Inferior parietal cortex (tissue), 1 donor: Measurements from ENCODE around the gene NONO.
"Not testable (repeated sequence)": the region's sequence is repeated elsewhere in the genome, so short reads cannot be mapped to it uniquely, and the experiment has no call there.

Experiments used
- DNase-seq: peaks from one replicate; pipeline ENCODE4 v3.0.0-alpha.2; 2016; ENCODE audit errors: extremely low spot score

The NONO gene, protein sequence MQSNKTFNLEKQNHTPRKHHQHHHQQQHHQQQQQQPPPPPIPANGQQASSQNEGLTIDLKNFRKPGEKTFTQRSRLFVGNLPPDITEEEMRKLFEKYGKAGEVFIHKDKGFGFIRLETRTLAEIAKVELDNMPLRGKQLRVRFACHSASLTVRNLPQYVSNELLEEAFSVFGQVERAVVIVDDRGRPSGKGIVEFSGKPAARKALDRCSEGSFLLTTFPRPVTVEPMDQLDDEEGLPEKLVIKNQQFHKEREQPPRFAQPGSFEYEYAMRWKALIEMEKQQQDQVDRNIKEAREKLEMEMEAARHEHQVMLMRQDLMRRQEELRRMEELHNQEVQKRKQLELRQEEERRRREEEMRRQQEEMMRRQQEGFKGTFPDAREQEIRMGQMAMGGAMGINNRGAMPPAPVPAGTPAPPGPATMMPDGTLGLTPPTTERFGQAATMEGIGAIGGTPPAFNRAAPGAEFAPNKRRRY

DNA sequence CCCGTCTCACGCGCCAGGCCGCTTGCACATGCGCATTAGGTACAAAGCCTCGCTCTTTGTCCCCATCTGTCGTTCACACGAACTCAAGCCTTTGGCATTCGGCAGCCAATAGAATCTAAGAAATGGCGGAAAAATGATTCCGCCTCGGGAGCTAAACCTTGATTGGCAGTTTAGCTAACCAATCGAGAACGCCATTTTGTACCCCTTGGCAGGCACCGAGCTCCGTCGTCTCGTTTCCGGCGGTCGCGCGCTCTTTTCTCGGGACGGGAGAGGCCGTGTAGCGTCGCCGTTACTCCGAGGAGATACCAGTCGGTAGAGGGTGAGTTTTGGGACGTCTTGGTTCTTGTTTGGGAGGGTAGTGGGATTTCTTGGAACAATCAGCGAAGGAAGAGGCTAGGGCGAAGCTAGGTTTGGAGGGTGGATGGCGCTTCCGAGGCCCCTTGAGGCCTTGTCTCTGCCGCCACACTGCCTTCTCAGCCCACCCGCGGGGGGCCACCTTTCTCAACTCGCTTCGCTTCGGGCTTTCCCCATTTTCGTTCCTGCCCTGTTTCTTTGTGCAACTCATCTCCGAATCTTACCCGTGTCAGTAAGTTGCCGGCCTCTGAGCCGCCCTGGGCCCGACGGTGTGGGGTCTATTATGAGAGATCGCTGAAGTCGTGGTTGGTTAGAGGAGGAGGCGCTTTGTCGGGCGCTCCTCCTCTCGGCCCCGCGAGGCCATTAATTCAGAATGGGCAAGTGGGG is at the start of gene NONO:
Gene NONO, plus strand, starts transcription at position 233 of the 741 bp plus-strand sequence. CDS start 7,003 bp downstream, outside the sequence.
- DNase-seq: peak; percentile 98

- DNase-seq: no peak
Observed at GRCh38 chrX:71235482-71235881, 48.0 kb upstream of the NONO start.

- no peak for DNase-seq
Observed at GRCh38 chrX:71236836-71237235, 46.6 kb upstream of the NONO start.

DNA sequence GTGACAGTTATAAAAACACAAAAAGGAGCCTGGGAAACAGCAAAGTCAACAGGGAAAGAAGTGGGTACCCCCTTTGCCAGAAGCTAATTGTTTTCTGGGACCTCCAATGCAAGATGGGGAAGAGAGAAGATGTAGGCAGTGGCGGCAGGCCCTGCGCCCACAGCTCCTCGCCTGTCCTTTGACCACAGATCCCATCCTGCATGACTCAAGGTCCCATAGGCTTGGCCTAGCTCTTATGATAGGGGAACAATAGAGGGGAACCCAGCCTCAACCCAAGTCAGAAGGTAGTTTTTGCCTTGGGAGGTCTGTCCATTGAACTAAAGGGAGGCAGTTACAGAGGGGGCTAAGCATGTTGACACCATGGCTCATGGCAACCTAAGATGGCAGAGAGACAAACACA is 43.7 kb upstream of the NONO start:
- DNase-seq: no peak

GRCh38 chrX:71241301-71241700 is 42.1 kb upstream of the NONO start:
- no peak for DNase-seq

DNA sequence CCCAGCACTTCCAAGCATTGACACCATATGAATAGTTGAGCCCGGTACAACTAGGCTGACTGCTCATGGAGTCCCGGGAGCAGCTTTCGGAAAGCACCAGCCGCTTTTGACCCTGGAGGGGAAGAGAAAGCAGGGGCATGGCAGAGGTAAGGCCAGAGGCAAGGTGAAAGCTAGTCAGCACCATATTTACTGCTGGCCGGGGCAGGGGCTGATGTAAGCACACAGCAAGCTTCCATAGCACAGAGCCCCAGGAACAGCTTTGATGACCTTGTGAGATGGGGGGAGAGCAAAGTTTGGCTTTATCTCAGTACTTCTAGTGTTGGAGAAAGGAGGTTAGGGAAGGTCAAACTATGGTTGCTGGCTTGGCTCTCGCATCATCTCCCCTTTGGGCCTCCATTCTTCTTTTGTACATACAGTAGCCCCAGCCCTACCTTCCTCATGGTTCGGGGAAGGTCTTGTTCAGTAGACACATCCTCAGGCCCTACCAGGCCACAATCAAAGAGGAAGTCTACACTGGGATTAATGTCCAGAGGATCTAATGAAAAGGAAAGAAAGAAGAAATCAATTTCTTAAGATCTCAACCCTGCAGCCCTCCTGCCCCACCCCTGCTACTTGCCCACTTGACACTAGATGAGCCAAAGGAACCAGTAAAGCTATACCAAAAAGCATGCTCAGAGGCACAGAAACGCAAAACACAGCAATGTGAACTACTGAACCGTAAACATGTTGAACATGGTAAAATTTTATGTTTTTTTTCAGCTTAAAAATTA is 38.9 kb upstream of the NONO start:
- no peak for DNase-seq

DNA sequence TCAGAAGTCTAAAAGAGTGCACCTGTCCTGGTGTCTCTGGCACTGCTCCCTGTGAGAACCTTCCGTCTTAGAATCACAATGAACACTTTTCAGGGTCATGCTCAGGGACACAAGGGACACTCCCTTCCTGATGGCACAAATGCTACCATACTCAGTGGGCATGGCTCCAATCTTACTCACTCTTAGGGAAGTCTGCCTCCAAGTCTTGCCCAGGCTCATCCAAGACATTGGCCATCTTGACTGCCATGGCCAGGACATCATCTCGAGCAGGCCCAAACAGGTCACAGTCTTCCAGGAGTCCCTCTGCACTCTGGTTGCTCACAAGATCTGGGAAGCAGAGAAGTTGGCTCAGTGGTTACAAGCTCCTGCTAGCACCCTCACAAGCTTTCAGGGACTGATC is 38.3 kb upstream of the NONO start:
- DNase-seq: no peak

DNA sequence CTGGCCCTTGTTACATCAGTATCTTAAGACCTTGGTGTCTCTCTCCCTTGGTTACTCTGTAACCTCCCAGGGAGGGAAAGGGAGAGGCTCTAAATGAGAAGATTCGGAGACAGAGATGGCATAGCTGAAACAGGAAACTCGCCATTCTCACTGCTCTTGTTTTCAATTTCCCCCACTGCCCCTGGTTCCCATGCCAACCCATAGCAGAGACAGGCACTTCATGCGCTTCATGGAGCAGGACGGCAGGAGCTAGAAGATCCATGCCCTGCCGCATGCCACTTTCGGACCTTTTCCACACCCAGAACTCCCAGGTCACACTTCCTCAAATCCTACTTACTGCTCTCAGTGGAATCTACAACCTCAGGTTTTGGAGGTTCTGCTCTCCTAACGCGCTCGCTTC is 32.6 kb upstream of the NONO start:
- no peak for DNase-seq

GRCh38 chrX:71251466-71251973 is 31.9 kb upstream of the NONO start:
- no peak for DNase-seq

DNA sequence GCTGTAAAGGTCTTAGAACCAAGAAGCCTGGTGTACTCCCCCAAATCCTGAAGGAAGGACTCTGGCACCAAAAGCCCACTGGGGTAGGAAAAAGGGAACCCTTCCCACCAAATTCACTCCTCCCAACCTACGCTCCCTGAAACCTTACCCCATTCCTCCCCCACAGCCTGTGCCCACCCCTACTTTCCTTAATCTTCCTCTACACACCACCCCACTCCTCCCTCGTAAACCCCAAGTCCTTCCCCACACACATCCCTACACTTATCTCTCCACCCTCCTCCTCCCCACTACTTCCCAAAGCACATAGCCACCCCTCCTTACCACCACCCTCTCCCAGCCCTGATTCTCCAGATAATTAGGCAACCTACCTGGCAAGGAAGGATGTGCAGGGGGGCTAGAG is 31.2 kb upstream of the NONO start:
- no peak for DNase-seq

GRCh38 chrX:71253253-71254091 is 30.0 kb upstream of the NONO start:
- peak; percentile 12 for DNase-seq

DNA sequence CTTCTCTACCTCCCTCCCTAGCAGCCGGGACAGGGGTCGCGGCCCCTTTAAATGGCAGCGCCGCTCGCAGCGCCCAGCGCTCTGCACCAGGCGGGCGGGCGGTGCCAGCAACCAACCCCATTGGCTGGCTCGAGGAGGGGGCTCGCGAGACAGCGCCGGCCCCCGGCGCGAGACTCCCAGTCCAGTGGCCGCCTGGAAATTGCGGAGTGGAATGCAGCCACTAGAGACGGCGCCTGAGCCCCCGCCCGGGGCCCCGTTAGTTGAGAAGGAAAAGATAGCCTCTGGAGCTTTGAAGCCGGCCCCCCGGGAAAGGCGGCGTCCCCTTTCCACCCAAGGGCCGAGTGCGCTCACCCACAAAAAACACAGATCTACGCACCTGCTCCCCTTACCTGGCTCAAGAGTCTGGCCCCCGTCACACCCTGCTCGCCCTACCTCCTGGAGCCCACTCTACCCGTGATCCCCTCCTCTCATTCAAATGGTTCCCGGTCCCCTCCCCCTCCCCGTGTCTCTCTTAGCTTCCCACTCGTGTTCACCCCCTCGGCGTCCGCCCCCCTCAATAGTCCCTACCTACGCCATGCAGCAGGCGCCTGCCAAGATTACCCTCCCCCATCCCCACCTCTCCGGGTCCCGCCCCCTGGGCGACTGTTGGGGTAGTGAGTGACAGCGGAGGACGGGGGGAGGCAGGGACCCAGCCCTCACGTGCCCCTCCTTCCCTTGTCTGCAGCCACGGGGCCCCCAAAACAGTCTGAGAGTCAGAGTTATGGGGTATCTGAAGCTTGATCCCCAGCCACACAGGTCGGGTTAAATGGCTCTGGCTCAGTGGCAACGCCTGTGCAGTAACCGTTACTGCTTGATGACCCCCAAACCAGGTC is 29.1 kb upstream of the NONO start, which contains the start of gene ZMYM3:
Gene ZMYM3, minus strand, starts transcription at position 49 of the 872 bp plus-strand sequence. CDS start 885 bp downstream, outside the sequence.
- DNase-seq: peak; percentile 73

DNA sequence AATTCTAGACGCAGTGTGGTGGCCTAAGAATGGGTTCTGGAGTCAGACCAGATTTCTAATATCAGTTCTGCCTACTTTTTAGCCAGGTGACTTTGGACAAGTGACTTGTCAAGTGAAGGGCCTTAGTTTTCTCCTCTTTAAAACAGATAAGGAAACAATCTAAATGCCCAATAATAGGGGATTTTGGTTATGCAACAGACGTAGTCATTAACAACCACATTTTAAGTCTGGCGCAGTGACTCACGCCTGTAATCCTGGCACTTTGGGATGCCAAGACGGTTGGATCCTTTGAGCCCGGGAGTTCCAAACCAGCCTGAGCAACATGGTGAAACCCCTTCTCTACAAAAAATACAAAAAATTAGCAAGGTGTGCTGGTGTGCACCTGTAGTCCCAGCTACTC is 27.4 kb upstream of the NONO start:
- DNase-seq: no peak

DNA sequence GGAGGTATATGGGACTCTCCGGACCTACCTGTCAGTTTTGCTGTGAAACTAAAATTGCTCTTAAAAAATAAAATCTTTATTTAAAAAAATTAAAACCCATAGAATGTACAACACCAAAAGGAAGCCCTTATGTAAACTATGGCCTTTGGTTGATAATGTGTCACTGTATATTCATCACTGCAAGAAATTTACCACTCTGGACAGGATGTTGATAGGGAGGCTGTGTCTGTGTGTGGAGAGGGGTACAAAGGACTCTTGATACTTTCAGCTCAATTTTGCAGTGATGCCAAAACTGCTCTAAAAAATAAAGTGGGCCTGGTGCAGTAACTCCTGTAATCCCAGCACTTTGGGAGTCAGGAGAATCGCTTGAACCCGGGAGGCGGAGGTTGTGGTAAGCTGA is 26.6 kb upstream of the NONO start:
- no peak for DNase-seq

GRCh38 chrX:71268624-71269023 is 14.8 kb upstream of the NONO start:
- DNase-seq: not testable (repeated sequence)

DNA sequence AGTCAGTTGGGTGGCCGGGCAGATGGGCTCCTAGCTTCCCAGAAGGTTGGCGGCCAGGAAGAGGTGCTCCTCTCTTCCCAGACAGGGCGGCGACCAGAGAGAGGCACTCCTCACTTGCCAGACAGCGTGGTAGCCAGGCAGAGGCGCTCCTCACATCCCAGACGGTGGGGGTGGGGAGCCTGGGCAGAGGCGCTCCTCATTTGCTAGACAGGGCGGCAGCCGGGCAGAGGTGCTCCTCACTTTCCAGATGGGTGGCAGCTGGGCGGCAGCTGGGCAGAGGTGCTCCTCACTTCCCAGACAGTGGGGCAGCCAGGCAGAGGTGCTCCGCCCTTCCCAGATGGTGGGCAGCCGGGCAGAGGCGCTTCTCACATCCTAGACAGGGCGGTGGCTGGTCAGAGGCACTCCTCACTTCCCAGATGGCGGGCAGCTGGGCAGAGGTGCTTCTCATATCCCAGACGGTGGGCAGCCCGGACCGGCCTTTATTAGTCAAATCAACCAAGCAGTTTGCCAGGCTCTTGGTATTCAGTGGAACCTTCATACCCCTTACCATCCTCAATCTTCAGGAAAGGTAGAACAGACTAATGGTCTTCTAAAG is 13.5 kb upstream of the NONO start:
- no peak for DNase-seq

DNA sequence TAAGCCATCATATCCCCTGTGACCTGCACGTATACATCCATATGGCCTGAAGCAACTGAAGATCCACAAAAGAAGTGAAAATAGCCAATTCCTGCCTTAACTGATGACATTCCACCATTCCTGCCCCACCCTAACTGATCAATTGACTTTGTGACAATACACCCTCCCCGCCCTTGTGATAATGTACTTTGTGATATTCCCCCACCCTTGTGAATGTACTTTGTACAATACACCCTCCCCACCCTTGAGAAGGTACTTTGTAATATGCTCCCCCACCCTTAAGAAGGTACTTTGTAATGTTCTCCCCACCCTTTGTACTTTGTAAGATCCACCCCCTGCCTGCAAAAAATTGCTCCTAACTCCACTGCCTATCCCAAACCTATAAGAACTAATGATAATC is 11.1 kb upstream of the NONO start:
- not testable (repeated sequence) for DNase-seq

GRCh38 chrX:71281300-71281699 is 2.1 kb upstream of the NONO start:
- not testable (repeated sequence) for DNase-seq
